Hypothalamus (tissue), 51 donors: Measurements from ENCODE around the gene GARIN1A.
"Not testable (repeated sequence)": the region's sequence is repeated elsewhere in the genome, so short reads cannot be mapped to it uniquely, and the experiment has no call there.

ENCODE experiments used
- DNase-seq, 51 donors: peaks; one replicate each; lab custom pipeline; 2025; lab: John Stamatoyannopoulos, UW

GARIN1A gene

DNA sequence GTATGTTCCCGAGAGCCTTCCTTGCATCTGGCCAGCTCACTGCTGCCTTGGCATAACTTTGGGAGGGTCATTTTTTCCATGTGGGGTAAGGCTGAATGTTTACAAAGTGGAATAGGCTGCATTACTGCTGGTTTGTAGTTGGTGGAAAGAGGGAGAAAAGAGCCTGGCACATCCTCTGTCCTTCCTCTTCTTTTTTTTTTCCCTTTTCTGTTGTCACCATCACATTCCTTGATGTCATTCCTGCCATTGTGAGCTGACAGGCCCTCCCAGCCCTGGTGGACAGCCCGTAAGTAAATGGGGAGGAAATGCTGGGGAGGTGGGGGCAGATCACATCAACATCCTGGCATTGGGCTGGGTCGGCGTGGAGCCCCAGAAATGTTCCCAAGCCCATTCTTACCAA lies at the start of gene GARIN1A:
Gene GARIN1A (plus strand): TSS at position 301 of the 400 bp plus-strand sequence. CDS start 106 bp downstream, outside the sequence.
- no peak for DNase-seq

GRCh38 chr7:128627124-128627523 lies 45.0 kb upstream of the GARIN1A start:
- DNase-seq, result not testable (repeated sequence)

DNA sequence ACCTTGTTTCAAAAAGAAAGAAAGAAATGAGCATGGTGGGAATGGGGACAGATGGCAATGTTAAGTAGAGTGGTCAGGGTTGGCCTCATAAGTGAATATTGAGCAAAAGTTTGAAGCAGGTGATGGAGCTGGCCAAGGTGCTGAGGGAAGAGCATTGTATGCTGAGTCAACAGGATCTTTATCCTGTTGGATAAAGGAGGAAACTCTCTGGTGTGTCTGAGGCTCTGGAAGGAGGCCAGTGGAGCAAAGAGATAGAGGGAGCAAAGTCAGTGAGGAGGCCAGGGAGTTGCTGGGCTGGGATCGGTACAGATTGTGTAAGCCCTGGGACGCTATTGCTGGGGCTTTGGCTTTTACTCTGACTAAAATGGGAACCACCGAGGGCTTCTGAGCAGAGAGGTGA lies 38.2 kb upstream of the GARIN1A start:
- not testable (repeated sequence) for DNase-seq

- DNase-seq, result not testable (repeated sequence)
Observed at GRCh38 chr7:128645206-128645605, 26.9 kb upstream of the GARIN1A start.

DNA sequence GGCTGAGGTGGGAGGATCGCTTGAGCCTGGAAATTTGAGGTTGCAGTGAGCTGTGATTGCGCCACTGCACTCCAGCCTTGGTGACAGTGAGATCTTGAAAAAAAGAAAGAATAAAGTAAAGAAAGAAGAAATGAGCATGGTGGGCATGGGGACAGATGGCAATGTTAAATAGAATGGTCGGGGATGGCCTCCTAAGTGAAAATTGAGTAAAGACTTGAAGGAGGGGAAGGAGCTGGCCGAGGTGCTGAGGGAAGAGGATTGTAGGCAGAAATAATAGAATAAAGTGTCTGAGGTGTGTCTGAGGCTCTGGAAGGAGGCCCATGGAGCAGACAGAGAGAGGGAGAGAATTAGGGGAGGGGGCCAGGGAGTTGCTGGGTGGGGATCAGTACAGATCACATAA lies 26.2 kb upstream of the GARIN1A start:
- not testable (repeated sequence) for DNase-seq

DNA sequence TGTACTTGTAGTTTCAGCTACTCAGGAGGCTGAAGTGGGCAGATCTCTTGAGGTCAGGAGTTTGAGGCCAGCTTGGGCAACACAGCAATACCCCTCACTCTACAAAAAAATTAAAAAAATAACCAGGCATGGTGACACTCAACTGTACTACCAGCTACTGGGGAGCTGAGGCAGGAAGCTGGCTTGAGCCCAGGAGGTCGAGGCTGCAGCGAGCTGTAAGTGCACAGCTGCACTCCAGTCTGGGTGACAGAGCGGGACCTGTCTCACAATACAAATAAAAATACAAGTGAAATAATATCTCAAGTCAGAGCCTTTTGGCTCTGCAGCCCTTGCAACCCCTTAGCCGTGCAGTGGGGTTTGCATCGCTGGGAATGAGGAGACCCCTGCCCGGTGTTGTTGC lies 25.2 kb upstream of the GARIN1A start:
- peak in 5 of 51 donors; percentile 2 to 25 (median 7) for DNase-seq

DNA sequence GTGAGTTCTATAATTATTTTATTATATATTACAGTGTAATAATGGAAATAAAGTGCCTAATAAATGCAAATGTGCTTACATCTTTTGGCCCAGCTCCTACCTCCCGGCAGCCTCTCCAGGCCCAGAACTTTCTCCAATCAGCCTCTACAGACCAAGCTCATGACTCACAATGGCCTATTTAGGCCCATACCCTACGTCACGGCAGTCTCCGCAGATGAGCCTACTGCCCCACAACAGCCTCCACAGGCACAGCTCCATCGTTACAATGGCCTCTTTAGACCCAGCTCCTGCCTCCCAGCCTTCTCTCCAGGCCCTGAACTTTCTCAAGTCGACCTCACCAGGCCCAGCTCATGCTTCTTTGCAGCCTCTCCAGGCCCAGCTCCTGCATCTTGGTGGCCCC lies 21.0 kb upstream of the GARIN1A start:
- peak in 16 of 51 donors; percentile 7 to 71 (median 32) for DNase-seq

DNA sequence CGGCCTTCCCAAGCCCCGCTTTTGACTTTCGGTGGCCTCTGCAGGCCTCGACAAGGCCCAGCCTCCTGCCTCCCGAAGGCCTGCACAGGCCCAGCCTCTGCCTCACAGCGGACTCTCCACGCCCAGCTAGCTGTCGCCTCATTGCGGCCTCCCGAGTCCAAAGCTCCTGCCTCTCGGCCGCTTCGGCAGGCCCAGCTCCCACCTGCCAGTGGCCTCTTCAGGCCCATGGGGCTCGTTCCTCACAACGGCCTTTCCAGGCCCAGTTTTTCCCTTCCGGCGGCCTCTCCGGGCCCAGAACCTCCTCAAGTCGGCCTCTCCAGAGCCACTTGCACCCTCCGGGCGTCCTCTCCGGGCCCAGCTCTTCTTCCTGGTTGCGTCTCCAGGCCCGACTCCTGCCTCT lies 19.5 kb upstream of the GARIN1A start:
- not testable (repeated sequence) for DNase-seq

DNA sequence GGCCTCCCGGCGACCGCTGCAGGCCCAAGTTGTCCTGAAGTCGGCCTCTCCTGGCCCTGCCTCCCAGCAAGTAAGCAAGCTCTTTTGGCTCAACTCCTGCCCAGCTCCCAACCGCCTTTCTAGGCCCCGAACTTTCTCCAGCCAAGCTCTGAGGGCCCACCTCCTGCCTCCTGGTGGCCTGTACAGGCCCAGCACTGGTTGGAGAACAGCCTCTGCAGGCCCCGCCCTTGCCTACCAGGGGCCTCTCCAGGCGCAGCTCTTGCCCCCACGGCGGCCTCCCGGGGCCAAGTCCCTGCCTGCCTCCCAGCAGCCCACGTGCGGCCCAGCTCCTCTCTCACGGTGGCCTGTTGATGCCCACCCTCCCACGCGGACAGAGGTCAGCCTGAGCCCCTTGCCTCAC lies 18.9 kb upstream of the GARIN1A start:
- not testable (repeated sequence) for DNase-seq

DNA sequence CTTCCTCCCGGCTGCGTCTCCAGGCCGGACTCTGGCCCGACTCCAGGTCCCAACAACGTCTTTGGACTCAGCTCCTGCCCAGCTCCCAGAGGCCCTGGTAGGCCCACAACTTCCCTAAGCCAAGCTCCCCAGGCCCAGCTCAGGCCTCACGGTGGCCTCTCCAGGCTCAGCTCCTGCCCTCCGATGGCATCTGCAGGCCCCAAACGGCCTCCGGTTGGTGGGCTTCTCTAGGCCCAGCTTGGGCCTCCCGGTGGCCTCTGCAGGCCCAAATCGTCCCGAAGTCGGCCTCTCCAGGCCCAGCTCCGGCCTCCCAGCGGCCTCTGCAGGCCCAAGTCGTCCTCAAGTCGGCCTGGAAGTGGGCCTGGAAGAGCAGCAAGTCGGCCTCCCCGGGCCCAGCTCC lies 18.0 kb upstream of the GARIN1A start:
- not testable (repeated sequence) for DNase-seq

GRCh38 chr7:128654501-128654900 lies 17.6 kb upstream of the GARIN1A start:
- DNase-seq, result not testable (repeated sequence)

DNA sequence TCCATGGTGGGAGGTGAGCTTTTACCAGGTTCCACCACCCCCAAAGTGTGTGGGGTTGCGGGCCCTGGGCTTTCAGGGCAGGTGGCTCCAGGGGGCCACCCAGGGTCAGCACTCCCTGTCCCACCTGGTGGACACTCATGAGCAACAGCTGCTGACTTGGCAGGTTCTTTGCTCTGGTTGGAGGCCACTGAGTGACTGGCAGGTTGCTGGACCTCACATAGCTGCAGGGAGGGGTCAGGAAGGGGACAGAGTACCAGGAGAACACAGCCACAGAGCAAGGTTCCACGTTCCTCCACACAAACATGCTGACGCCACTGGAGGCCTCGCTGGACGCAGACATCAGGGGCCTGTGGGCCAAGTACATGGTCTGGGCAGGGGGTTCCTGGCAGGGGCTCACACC lies 13.7 kb upstream of the GARIN1A start:
- not testable (repeated sequence) for DNase-seq

GRCh38 chr7:128660596-128660995 lies 11.5 kb upstream of the GARIN1A start:
- DNase-seq, result no peak

DNA sequence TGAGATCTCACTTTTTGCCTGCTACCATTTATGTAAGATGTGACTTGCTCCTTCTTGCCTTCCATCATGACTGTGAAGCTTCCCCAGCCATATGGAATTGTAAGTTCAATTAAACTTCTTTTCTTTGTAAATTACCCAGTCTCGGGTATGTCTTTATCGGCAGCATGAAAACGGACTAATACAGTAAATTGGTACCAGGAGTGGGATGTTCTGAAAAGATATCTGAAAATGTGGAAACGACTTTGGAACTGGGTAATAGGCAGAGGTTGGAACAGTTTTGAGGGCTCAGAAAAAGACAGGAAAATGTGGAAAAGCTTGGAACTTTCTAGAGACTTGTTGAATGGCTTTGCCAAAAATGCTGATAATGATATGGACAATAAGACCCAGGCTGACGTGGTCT lies 10.6 kb upstream of the GARIN1A start:
- no peak for DNase-seq

DNA sequence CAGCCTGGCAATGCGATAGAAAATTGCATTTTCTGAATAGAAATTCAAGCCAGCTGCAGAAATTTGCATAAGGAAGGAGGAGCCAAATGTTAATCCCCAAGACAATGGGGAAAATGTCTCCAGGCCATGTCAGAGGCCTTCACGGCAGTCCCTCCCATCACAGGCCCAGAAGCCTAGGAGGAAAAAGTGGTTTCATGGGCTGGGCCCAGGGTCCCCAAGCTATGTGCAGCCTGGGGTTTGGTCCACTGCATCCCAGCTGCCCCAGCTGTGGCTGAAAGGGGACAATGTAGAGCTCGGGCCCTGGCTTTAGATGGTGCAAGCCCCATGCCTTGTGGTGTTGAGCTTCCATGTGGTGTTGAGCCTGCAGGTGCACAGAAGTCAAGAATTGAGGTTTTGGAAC lies 10.0 kb upstream of the GARIN1A start:
- DNase-seq, result no peak

GRCh38 chr7:128663223-128663622 lies 8.9 kb upstream of the GARIN1A start:
- DNase-seq, result not testable (repeated sequence)

- no peak for DNase-seq
Observed at GRCh38 chr7:128665057-128665456, 7.0 kb upstream of the GARIN1A start.

DNA sequence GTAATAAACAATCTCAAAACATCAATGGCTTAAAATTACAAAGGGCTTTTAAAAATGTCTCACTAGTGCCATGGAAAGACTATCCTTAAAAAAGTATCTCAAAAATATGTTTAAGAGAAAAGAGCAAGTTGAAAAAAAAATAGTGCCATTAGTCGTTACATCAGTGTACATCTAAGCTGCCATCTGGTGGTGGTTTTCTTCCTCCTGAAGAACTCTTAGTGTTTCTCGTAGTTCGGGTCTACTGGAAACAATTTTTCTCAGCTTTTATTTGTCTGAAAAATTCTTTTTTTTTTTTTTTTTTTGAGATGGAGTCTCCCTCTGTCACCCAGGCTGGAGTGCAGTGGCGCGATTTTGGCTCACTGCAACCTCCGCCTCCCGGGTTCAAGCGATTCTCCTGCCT lies 5.9 kb upstream of the GARIN1A start:
- no peak for DNase-seq

DNA sequence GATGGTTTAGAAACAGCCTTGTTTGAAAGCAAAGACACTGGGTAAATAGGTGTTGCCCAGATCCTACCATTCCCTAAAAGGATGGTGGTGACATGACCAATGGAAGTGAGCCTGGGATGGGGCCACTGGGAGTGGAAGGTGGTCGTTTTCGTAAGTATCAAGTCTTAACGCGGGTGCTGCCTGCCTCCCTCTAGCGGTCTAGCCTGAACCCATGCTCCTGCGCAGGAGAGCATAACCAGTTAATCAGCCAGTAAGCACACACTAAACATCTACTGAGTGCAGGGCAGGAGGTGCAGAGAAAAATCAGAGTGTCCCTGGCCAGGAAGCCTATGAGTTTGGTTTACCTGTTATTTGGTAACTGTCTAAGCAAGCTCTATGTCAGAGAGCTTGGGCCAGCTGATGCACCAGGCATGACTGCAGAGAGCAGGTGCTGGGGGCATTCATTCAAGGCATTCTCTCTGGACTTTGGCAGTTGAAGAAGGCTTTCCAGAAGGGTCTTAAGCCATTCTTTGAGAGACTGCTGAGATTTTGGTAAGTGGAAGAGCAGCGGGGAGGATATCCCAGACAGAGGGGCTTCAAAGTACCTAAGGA lies 930 bp downstream of the GARIN1A start:
- DNase-seq, result peak in 5 of 51 donors; percentile 4 to 17 (median 13)

DNA sequence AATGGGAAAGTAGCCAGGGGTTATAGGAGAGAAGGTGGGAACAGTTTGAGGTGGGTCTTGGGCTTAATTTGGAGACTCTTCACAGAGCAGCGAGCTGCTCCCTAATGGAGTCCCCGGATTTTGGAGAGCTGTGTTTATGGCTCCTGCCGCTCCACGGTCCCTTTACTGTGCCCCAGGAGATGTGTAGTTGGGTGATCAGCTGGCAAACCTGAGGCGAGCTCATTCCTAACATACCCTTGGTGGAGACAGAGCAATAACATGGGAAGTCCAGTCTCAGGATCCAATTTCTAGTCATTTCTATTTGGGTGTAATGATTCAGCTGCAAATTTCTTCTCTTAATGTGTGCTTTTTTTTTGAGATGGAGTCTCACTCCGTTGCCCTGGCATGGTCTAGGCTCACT lies 1.5 kb downstream of the GARIN1A start:
- no peak for DNase-seq

- no peak for DNase-seq
Observed at GRCh38 chr7:128676665-128677064, 4.6 kb downstream of the GARIN1A start.

GRCh38 chr7:128679920-128680319 lies 7.8 kb downstream of the GARIN1A start:
- DNase-seq, result no peak
